Urothelium cell line (cell line): ENCODE data around the gene ACVR1.

Experiments
- DNase-seq: peaks from one replicate; pipeline ENCODE4 v3.0.0; 2011; ENCODE audit warnings: low spot score, mixed read lengths
- FAIRE-seq: peaks from 2 replicates; lab custom pipeline; 2011; peaks lifted over from hg19 to GRCh38; lab: Jason Lieb, UNC

The ACVR1 gene

DNA sequence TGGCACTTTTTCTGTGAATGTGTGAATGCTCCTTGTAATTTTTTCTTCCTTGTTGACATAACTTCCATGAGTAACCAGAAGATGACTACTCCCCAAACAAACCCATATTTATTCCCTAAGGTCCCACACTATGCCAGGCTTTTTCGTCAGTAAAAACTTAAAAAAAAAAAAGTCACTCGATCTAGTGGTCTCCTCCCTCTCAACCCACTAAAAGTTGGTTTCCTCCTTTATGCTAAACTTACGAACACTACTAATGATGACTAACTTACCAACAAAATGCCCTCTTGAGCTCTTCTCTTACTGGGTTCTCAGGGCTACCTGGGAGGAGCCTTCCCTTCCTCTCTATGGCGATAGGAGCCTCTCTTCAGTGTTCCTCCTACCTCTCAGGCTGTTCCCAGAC is 18.2 kb downstream of the ACVR1 start:
- FAIRE-seq = no peak

GRCh38 chr2:157856187-157856515 is 20.0 kb downstream of the ACVR1 start:
- FAIRE-seq (no peak), DNase-seq (no peak)

More for the DNA sequence above, 18.2 kb downstream of the ACVR1 start:
- no peak for DNase-seq

- DNase-seq = no peak
- no peak for FAIRE-seq
Measured at GRCh38 chr2:157853820-157854219, 22.3 kb downstream of the ACVR1 start.

GRCh38 chr2:157853211-157853610 is 22.9 kb downstream of the ACVR1 start:
- no peak for DNase-seq
- FAIRE-seq = no peak

DNA sequence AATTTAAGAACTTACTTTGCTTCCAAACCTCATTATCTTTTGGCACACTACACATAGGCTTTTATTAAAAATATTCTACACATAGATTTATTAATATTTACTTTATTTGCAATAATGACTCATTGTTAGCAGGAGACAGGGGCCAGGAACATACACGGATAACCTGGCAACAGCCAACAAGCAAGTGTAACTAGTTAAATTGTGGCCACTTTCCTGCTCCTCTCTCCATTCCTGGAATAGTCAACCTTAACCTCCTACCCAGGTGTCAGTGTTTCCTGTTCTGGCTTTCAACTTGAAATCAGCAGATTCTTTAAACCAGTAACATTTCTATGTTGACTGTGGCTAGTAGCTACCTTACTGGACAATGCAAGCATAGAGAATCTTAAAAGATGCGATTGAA is 26.5 kb downstream of the ACVR1 start:
- no peak for DNase-seq
- no peak for FAIRE-seq

GRCh38 chr2:157848213-157848612 is 27.9 kb downstream of the ACVR1 start:
- no peak for DNase-seq

GRCh38 chr2:157845081-157845480 is 31.0 kb downstream of the ACVR1 start:
- DNase-seq = no peak
- no peak for FAIRE-seq

More at GRCh38 chr2:157848213-157848612, 27.9 kb downstream of the ACVR1 start:
- FAIRE-seq = no peak

DNA sequence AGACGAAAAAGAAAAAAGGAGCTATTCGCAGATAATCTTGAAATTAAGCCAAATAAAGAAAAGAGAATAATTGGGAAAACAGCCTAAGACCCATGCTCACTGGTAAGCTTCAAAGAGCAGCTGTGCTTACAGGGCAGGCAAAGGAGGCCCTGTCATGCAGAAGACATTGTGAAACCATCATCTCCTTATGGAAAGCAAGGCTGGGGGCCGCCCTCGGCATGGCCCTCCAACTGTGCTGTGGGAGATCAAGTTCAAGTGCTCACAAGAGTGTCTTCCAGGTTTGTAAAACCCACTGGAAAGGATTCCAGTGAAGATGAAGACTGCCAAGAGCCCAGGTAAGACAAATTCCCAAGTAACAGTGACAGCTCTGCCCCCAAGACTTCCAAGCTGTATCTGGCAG is 32.2 kb downstream of the ACVR1 start:
- FAIRE-seq (no peak), DNase-seq (no peak)

DNA sequence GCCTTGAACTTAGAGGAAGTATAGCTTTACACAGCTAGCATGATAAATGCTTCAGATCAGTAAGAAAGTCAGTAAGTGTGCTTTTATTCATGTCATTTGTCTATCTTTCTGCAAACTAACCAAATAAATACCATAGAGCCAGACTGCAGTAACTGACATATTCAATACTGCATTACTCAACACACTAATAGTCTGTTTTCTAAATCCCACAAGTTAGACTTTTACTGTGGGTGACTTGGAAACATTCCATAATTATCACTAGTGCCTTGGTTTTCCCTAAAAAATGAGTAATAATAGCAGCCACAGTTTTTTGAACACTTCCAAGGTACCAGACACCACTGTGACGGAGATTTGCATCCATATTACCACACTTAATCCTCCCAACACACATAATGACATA is 33.0 kb downstream of the ACVR1 start:
- FAIRE-seq (no peak), DNase-seq (no peak)

DNA sequence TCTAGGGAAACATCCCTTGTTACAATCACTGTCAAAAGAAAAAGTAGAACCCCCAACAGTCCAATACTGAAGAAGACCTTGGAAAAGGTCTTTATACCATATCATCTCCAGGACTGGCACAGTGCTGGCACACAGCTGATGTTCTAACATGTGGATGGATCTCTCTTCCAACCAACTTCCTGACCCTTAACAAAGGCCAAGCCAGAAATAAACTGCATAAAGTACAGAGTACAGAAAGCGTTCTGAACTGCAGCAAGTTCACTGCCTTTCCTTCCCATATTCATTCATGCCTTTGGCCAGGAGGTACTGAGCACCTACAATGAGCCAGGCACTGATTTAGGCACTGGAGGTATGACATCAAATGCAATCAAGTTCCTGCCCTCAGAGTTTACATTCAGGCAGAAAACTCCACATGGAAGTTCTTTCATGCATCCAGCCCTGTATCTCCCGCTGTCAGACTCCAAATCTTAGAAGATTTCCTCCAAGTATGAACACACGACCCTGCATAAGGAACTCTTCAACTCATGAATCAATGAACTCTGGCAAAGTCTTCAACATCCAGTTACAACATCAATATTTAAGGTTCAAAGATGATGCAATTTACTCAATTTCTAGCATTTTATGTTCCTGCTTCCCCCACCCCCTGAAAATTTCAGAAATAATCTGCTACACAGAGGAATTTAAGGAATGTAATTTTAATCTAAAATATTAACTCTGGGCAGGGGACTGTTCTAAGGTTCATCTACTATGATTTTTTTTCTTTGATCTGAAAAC is 33.8 kb downstream of the ACVR1 start:
- DNase-seq = no peak
- FAIRE-seq = no peak

DNA sequence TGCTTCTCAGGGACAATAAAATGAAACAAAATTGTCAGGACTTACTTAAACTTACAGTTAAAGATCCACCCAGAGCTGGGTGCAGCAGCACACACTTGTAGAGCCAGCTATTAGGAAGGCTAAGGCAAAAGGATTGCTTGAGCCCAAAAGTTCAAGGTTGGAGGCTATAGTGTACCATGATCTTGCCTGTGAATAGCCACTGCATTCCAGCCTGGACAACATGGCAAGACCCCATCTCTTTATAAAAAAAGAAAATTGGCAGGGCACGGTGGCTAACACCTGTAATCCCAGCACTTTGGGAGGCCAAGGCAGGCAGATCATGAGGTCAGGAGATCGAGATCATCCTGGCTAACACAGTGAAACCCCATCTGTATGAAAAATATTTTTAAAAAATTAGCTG is 34.6 kb downstream of the ACVR1 start:
- DNase-seq (no peak), FAIRE-seq (no peak)

GRCh38 chr2:157840568-157841156 is 35.5 kb downstream of the ACVR1 start:
- DNase-seq (no peak), FAIRE-seq (no peak)

- FAIRE-seq (no peak), DNase-seq (no peak)
Measured at GRCh38 chr2:157839822-157840221, 36.3 kb downstream of the ACVR1 start.

DNA sequence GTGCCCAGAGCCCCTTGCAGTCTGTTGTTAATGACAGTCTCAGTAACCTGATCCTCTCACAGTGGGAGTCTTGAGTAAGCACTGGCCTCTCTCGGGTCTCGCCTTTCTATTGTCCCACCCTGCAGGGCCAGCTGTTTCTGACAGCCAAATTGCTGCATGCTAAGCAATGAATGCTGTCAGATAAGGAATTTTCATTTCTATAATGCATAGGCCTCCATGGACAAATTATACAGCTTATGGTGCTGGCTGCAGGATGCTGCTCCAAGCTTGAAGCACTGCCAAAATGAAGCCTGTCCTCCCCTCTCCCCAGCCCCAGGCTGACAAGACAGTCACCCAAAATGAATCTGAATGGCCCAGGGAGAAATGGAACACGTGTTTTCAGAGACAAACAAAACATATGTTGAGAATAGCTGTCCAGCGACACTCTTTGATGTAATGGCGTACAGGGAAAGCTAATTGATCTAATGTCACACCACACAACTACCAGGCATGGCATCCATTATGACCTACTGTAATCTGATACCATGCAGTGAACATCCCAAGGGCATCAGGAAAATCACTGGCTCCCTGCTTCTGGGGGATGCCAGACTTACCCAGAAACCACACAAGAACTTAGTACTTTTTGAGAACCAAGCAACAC is 36.8 kb downstream of the ACVR1 start:
- DNase-seq (peak; percentile 14), FAIRE-seq (no peak)

DNA sequence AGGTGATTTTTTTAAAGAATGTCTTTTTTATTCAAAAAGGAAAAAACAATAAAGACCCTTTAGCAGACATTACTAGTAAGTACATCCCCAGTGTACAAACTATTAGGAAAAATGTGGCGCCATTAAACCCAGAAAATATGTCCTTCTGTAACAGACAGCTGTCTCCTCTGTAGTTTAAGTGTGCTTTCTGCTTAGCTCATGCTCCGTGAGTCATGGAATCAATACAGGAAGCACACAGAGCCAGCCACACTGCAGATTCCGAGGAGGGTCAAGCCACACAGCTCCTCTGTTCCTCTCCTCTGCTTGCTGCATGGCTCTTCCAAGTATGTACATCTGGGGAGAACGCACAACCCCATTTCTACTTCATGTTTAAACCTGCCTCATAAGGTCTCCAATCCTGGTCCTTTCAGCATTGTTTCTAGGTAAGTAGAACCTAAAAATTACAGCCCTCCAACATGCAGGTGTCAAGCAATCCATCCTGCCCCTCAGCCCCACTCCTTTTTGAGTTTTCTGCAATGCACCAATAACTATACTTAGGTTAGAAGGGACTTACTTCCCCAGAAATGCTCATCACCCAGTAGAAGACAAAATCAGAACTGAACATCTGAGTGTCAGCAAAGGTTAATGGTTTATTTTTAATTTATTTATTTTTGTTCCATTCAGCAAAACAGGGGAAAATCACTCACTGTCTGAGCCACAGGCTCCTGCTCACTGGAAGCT is 37.5 kb downstream of the ACVR1 start:
- DNase-seq (peak; percentile 81), FAIRE-seq (no peak)

DNA sequence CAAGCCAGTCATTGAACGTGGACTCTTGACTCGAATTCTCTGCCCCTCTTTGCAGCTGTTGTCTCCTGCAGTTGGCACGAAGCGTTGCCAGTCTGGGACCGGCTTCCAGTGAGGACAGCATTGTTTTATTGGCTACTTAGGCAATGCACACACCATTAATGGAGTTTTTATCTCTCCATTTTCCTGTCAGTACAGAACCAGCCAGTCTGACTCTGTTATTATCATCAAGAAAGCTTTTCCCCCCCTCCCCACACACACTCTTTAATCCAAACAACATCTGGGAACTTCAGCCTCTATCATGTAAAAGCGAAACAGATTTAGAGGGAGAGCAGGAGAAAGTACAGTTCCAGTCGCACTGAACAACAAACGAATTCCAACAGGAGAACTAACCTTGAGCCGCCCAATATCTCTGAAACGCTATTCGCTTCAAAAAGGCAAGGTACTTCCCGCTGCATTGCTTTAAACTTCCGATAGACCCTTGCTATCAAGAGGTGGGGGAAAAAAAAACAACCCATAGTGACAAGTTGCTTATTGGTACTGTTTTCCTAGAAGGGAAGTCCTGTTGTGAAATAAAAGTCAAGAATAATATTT is 38.2 kb downstream of the ACVR1 start:
- FAIRE-seq (no peak), DNase-seq (no peak)

DNA sequence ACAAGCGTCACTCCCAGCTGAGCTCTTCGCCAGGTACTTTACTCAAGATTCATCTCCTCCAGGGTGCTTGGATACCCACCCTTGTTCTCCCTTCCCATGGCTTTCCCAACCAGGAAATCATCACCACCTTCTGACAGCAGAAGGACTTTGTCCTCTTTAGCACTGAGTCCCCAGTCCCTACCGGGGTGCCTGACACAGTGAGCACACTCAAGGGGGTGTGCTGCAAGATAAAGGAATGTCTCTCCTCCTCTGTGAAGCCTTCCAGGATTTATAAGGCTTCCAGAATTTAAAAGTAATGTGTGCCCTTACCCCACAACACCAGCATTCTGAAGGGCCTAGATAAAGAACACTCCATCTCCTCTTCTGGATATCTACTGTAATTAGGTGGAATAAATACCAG is 39.6 kb downstream of the ACVR1 start:
- DNase-seq = no peak
- FAIRE-seq = no peak

GRCh38 chr2:157835425-157835824 is 40.7 kb downstream of the ACVR1 start:
- FAIRE-seq (no peak), DNase-seq (no peak)

DNA sequence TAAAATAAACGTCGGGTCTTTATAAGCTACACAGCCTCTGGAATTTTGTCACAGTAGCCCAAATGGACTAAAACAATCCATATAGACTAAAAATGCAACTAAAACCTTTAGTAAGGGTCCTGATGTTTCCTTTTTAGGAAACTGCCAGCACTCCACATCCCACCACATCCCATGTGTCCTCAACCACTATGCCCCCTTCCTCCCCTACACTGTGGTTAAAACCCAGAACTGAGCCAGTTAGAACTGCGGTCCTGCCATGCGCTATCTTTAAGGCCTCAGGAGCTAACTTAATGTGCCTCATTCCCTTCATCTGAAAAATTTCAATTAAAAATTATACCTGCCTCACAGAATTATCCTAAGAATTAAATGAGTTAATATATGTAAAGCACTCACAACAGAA is 41.1 kb downstream of the ACVR1 start:
- DNase-seq = no peak
- FAIRE-seq = no peak

DNA sequence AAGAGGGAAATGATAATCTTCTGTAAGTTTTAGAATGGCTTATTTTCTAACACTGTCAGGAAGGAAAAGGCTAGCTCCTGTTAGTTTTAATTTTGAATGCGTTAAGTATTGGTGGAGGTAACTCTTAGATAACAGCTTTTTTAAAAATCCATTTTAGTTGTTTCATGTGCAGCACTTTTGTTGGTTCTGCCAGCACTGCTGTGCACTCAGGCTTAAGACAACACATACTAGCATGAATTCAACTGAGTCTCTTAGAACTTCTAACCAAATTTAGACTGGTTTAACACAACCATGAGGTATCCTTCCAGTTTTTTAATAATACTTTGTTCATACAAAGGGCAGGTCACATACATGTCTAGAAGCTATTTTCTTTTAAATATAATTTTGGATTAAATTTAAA is 42.4 kb downstream of the ACVR1 start:
- DNase-seq (no peak), FAIRE-seq (no peak)

GRCh38 chr2:157831573-157832315 is 44.4 kb downstream of the ACVR1 start:
- DNase-seq = no peak
- FAIRE-seq = no peak
